ENCODE results near the gene YBX2. TPM values are rescaled to one million over a fixed set of nuclear protein-coding genes. Genes with fewer than 3 reads are reported as not detected.
A peak's percentile ranks its signal among the peaks of the same experiment; 100 is the strongest.

YBX2 gene
- total and polyA plus RNA-seq, 2 donors (not counting 3 experiments of a cell fraction or from before 2014, with no cell fraction given), result 0.15 to 0.31 TPM

DNA sequence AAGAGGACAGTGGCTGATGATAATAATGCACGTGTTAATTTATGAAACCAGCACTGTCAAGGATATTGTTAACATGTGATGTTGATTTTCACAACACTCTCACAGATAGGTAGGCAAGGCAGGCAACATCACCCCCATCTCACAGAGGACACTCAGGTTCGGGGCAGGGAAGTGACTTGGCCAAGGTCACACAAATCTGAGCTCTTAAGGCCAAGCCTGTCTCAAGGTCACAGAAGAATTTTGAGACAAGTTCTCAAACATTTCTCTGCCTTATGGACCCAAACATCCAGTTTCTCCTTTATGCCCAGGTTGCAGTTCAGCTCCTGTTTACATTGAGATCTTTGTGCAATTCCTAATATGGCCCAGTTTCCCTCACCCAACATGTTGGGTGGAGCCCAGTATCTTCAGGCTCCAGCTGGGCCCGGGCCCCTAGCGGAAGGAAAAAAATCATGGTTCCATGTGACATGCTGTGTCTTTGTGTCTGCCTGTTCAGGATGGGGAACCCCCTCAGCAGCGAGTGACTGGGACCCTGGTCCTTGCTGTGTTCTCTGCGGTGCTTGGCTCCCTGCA lies 11.6 kb downstream of the YBX2 start:
- POLR2A ChIA-PET, result no interaction called here
- peak; percentile 12 for FAIRE-seq
- Histone ChIP-seq H3K27ac (ENCODE audit: insufficient read depth, low read depth, low read length) (no peak overlapping the region), H3K4me1 (ENCODE audit: control insufficient read depth, extremely low read depth, insufficient read depth, low read length) (peaks cover 9% of the 10 kb centered on the region), H3K4me3 (replicated peaks in 1 of 3; ENCODE audit: insufficient read depth in 1 of 3, low read depth in 1 of 3, low read length in 3 of 3) (no peak overlapping the region), H3K9me3 (replicated peaks; ENCODE audit: control insufficient read depth, insufficient read depth, low read length) (no peaks in the 10 kb centered on the region), H2AFZ (ENCODE audit: low read depth, low read length) (no peak overlapping the region), H3K9ac (replicated peaks; ENCODE audit: extremely low read depth, insufficient read depth, low read length) (no peak overlapping the region), H3K36me3 (ENCODE audit: control insufficient read depth in 2 of 2, extremely low read depth in 1 of 2, insufficient read depth in 2 of 2, low read length in 2 of 2) (no peaks in the 10 kb centered on the region), H3K27me3 (ENCODE audit: control insufficient read depth in 2 of 2, insufficient read depth in 2 of 2, low read length in 2 of 2) (peaks cover 5 to 13% of the 10 kb centered on the region in 2 experiments), H3K9me1 (replicated peaks; ENCODE audit: control insufficient read depth, extremely low read depth, insufficient read depth, low read length) (no peaks in the 10 kb centered on the region), H3K4me2 (ENCODE audit: insufficient read depth, low read length) (no peak overlapping the region), H3K79me2 (ENCODE audit: control insufficient read depth, insufficient read depth, low read length) (no peaks in the 10 kb centered on the region), H4K20me1 (replicated peaks; ENCODE audit: control insufficient read depth, extremely low read depth, insufficient read depth, low read length) (no peaks in the 10 kb centered on the region)
- BruUV-seq (replicated peaks), result no TSS peak
- no peak for DNase-seq (ENCODE audit: low read depth, low spot score)
- dilution Hi-C loops (cut with MboI; ENCODE audit: extremely low pct_ligation_motif_present, low sequenced_read_pairs) (no loop called here), intact Hi-C loops (cut with micrococcal nuclease) (no loop called here)
- CTCF ChIA-PET, result interaction anchor here (1.2 to 10.2 kb wide), 2 partner anchors 14 to 106 kb away, joined by 3 to 170 read pairs; no protein-coding TSS in a partner anchor
- no peak for TF ChIP-seq MYC (IDR thresholded peaks at IDR 0.05; ENCODE audit: low read depth, low read length)
- TF ChIP-seq POLR2A (IDR thresholded peaks at IDR 0.05; ENCODE audit: low read depth, low read length), result no peak
- no peak for TF ChIP-seq POLR2AphosphoS5 (IDR thresholded peaks at IDR 0.05; ENCODE audit: insufficient read depth, low read depth, low read length)
- TF ChIP-seq, protein P1, sequence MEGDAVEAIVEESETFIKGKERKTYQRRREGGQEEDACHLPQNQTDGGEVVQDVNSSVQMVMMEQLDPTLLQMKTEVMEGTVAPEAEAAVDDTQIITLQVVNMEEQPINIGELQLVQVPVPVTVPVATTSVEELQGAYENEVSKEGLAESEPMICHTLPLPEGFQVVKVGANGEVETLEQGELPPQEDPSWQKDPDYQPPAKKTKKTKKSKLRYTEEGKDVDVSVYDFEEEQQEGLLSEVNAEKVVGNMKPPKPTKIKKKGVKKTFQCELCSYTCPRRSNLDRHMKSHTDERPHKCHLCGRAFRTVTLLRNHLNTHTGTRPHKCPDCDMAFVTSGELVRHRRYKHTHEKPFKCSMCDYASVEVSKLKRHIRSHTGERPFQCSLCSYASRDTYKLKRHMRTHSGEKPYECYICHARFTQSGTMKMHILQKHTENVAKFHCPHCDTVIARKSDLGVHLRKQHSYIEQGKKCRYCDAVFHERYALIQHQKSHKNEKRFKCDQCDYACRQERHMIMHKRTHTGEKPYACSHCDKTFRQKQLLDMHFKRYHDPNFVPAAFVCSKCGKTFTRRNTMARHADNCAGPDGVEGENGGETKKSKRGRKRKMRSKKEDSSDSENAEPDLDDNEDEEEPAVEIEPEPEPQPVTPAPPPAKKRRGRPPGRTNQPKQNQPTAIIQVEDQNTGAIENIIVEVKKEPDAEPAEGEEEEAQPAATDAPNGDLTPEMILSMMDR (IDR thresholded peaks at IDR 0.05; ENCODE audit: extremely low read depth in 1 of 2, insufficient read depth in 1 of 2, low read depth in 1 of 2, low read length in 2 of 2), result no peak
- TF ChIP-seq FOS (IDR thresholded peaks at IDR 0.05; ENCODE audit: borderline replicate concordance, insufficient read depth, low read length), result no peak
- no peak for TF ChIP-seq GATA2 (IDR thresholded peaks at IDR 0.05; ENCODE audit: insufficient read depth, insufficient read length, low read depth, low read length)
- no peak for TF ChIP-seq JUN (IDR thresholded peaks at IDR 0.05; ENCODE audit: borderline replicate concordance, insufficient read depth, insufficient read length, low read depth)
- no peak for TF ChIP-seq EZH2 (IDR thresholded peaks at IDR 0.05; ENCODE audit: borderline replicate concordance, low read depth, low read length, severe bottlenecking)
- TF ChIP-seq MAX (IDR thresholded peaks at IDR 0.05; ENCODE audit: insufficient read depth, insufficient read length), result no peak

Data from endothelial cell of umbilical vein (primary cell).